HL-60 (cell line): Measurements from ENCODE around the gene CHRNA1.

ENCODE experiments used
- DNase-seq, 2 experiments: peaks; one replicate each; pipeline ENCODE4 v3.0.0-alpha.2; 2010 to 2020; ENCODE audit warnings: low read depth in 1 of 2, low spot score in 1 of 2
- H3K27ac ChIP-seq: fragments of 250-450 bp; sonication (Bioruptor Pico); replicated peaks from 2 replicates; pipeline ENCODE4 v1.5.1; 2020; ENCODE audit warnings: mild to moderate bottlenecking, moderate library complexity
- H3K27me3 ChIP-seq: fragments of 250-450 bp; sonication (Bioruptor Pico); 2 replicates; pipeline ENCODE4 v1.5.1; 2021; ENCODE audit warnings: mild to moderate bottlenecking, moderate library complexity; ENCODE audit not compliant: insufficient read depth, poor library complexity, severe bottlenecking
- H3K4me3 ChIP-seq: replicated peaks from 2 replicates; pipeline ENCODE4 v1.5.1; 2011; ENCODE audit warnings: mild to moderate bottlenecking, control low read depth, low read length; ENCODE audit not compliant: insufficient read depth
- GABPA ChIP-seq: IDR thresholded peaks from 2 replicates; pipeline ENCODE4 v1.6.1; 2012; ENCODE audit warnings: low read depth
- POLR2AphosphoS5 ChIP-seq: IDR thresholded peaks from 2 replicates; pipeline ENCODE4 v1.6.1; 2012; ENCODE audit warnings: low read depth
- SPI1 ChIP-seq: IDR thresholded peaks from 2 replicates; pipeline ENCODE4 v1.6.1; 2012; ENCODE audit warnings: low read depth, mild to moderate bottlenecking, borderline replicate concordance
- TF ChIP-seq, protein P1 (sequence below): IDR thresholded peaks from one replicate; pipeline ENCODE4 v1.5.1; 2011; ENCODE audit warnings: low read length, control low read depth, inconsistent platforms; ENCODE audit not compliant: insufficient read depth
- TF ChIP-seq, protein P2 (sequence below): IDR thresholded peaks from 2 replicates; pipeline ENCODE4 v1.6.1; 2012; ENCODE audit warnings: low read depth; ENCODE audit not compliant: insufficient replicate concordance

The CHRNA1 gene

DNA sequence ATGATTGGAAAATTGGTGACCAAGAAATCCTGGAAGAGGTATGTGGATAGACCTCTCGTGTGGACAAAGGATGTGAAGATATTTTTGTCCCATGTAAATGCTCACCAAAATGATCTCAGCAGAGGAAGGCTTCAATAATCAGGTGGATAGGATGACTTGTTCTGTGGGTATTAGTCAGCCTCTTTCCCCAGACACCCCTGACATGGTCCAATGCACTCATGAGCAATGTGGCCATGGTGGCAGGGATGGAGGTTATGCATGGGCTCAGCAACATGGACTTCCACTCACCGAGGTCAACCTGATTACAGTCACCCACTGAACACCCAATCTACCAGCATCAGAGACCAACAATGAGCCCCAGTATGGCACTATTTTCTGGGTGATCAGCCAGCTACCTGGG, 20.2 kb downstream of the CHRNA1 start:
- no peak for TF ChIP-seq POLR2AphosphoS5
- no peak for TF ChIP-seq SPI1
- no peak for TF ChIP-seq GABPA
- TF ChIP-seq, protein P1, sequence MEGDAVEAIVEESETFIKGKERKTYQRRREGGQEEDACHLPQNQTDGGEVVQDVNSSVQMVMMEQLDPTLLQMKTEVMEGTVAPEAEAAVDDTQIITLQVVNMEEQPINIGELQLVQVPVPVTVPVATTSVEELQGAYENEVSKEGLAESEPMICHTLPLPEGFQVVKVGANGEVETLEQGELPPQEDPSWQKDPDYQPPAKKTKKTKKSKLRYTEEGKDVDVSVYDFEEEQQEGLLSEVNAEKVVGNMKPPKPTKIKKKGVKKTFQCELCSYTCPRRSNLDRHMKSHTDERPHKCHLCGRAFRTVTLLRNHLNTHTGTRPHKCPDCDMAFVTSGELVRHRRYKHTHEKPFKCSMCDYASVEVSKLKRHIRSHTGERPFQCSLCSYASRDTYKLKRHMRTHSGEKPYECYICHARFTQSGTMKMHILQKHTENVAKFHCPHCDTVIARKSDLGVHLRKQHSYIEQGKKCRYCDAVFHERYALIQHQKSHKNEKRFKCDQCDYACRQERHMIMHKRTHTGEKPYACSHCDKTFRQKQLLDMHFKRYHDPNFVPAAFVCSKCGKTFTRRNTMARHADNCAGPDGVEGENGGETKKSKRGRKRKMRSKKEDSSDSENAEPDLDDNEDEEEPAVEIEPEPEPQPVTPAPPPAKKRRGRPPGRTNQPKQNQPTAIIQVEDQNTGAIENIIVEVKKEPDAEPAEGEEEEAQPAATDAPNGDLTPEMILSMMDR: no peak
- TF ChIP-seq, protein P2, sequence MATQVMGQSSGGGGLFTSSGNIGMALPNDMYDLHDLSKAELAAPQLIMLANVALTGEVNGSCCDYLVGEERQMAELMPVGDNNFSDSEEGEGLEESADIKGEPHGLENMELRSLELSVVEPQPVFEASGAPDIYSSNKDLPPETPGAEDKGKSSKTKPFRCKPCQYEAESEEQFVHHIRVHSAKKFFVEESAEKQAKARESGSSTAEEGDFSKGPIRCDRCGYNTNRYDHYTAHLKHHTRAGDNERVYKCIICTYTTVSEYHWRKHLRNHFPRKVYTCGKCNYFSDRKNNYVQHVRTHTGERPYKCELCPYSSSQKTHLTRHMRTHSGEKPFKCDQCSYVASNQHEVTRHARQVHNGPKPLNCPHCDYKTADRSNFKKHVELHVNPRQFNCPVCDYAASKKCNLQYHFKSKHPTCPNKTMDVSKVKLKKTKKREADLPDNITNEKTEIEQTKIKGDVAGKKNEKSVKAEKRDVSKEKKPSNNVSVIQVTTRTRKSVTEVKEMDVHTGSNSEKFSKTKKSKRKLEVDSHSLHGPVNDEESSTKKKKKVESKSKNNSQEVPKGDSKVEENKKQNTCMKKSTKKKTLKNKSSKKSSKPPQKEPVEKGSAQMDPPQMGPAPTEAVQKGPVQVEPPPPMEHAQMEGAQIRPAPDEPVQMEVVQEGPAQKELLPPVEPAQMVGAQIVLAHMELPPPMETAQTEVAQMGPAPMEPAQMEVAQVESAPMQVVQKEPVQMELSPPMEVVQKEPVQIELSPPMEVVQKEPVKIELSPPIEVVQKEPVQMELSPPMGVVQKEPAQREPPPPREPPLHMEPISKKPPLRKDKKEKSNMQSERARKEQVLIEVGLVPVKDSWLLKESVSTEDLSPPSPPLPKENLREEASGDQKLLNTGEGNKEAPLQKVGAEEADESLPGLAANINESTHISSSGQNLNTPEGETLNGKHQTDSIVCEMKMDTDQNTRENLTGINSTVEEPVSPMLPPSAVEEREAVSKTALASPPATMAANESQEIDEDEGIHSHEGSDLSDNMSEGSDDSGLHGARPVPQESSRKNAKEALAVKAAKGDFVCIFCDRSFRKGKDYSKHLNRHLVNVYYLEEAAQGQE: no peak
- Histone ChIP-seq H3K27me3 (no peaks in the 10 kb centered on the region), H3K27ac (no peak overlapping the region), H3K4me3 (no peak overlapping the region)
- no peak for DNase-seq

DNA sequence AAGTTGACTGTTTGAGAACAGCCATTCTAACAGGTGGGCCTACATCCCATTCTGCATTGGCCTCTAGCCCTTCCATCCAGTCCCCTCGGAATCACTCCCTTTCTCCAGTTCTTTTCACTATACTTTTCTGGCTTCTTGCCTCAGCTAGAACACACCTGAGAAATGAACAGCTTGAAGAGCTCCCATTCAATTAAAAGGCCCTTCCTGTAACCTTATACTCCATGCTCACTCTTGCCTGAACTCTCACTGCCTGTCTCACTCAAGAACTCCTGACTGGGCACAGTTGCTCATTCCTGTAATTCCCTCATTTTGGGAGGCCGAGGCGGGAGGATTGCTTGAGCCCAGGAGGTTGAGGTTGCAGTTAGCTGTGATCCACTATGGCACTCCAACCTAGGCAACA, 23.6 kb downstream of the CHRNA1 start:
- Histone ChIP-seq H3K27me3 (no peaks in the 10 kb centered on the region), H3K4me3 (no peak overlapping the region), H3K27ac (no peak overlapping the region)
- DNase-seq: no peak
- no peak for TF ChIP-seq SPI1
- no peak for TF ChIP-seq GABPA
- TF ChIP-seq, protein P1: no peak
- TF ChIP-seq POLR2AphosphoS5: no peak
- TF ChIP-seq, protein P2: no peak

DNA sequence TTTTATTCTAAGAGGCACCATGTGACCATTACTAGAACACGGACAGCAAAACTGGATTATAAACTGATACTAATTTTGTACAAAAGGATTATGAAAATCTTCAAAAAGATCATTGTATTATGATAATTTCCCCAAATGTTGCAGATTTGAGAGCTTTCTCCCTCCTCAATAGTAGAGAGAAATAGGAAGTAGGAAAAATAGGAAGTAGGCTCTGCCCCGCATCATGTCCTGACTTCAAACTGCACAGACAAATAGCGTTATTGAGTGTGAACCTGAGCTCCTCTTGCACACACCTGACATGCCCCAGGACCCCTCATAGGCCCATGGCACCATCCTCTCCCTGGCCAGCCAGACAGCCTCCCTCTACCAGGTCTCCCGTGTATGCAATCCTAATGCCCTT, 25.4 kb downstream of the CHRNA1 start:
- TF ChIP-seq SPI1 (peak; percentile 78), GABPA (no peak)
- peak in 1 of 2 experiments; percentile 46 for DNase-seq
- H3K27me3 ChIP-seq: peaks cover 3% of the 10 kb centered on the region

DNA sequence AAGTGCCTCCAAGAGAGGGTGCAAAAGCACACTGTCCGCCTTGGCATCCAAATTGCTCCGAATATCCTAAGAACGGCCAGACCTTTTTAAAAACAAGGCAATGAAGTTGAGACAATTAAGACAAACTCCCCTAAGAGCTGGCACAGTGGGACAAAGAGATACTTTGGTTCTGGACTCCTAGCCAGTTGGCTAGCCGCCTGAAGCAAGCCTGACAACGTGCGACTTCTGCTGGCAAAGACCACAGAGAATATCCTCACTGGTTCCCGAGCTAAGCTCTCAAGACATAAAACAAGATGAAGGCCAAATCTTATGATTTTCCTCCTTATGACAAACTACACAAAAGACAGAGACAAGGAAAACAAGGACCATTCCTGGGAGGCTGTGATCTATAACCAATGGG, 32.7 kb downstream of the CHRNA1 start:
- H3K27ac ChIP-seq: no peak overlapping the region
- H3K27me3 ChIP-seq: peaks cover 31% of the 10 kb centered on the region
- H3K4me3 ChIP-seq: no peak overlapping the region
- DNase-seq: no peak
- TF ChIP-seq, protein P2: no peak
- TF ChIP-seq POLR2AphosphoS5 (no peak), SPI1 (no peak), GABPA (no peak)
- TF ChIP-seq, protein P1: no peak

More for the DNA sequence above, 25.4 kb downstream of the CHRNA1 start:
- Histone ChIP-seq H3K27ac (no peak overlapping the region), H3K4me3 (no peak overlapping the region)
